Tracheal epithelial cell (primary cell): Measurements from ENCODE around the gene TUFM. TPM values are rescaled to one million over a fixed set of nuclear protein-coding genes. Genes with fewer than 3 reads are reported as not detected.

Experiments
- total RNA-seq: library from RNA; depleted of rRNA; stranded (reverse); fragments of >200 nt; gene quantifications from 2 replicates; pipeline ENCODE4 v1.2.1, GENCODE V29; 2014

TUFM gene
- 135 and 157 TPM in 2 replicates for total RNA-seq

DNA sequence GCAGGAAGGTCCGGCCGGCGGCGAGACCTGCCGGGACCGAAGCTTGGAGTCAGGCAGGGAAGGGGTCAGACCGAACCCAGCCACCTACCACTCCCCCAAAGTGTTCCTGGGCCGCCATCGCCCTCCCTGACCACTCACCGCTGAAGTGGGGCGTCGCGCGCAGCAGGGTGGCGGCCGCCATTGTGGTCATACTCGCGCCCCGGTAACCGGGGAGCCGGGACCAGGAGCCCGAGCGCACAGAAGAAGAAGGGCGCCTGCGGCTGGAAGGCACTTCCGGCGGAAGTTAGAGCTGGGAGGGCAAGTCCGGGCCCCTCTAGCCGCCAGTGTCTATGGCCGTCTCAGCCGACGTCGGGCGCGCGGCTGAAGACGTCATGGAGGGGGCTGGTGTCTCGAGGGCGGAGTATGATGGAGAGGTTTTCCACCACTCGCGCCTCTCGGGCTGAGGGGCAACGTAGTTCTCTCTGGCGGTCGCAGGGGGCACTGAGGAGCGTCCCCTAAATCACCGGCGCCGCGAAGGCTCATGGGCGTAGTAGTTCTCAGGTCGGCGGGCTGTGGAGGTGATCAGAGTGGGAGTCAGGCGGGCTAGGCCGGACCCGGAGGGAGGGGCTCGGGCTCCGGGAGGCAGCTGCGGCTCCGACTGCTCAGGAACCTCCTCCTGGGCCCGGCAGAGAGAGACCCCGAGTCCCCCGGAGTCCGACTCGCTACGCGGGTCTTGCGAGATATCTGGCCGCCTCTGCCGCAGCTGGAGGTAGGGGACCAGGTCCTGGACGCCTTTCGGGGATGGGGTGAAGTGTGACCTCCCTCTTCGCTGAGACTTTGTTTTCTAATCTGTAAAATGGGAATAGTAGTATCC, at the start of gene TUFM:
TSS of gene TUFM (minus strand) at position 269 of the 853 bp plus-strand sequence. CDS start at position 190, 79 bp downstream.

GRCh38 chr16:28878083-28878926, 32.2 kb upstream of the TUFM start, which contains the start of gene ATP2A1:
Gene ATP2A1 (plus strand): TSS chr16:28878488. CDS start chr16:28878672, 184 bp downstream.

GRCh38 chr16:28822520-28823290, 23.4 kb downstream of the TUFM start, which contains the start of gene ATXN2L:
Gene ATXN2L (plus strand): TSS chr16:28822999. CDS start chr16:28823260, 261 bp downstream.

Other genes with a start within 250 kb of the TUFM start
- 0.24 TPM in 1 of 2 replicates, not detected in the other for gene SULT1A2, start 249.3 kb downstream of the TUFM start, total RNA-seq
- gene SULT1A1, start 236.3 kb downstream of the TUFM start, total RNA-seq, result 6.0 and 14.7 TPM in 2 replicates
- gene NPIPB8, start 208.3 kb downstream of the TUFM start, total RNA-seq, result 0.43 TPM in 1 of 2 replicates, not detected in the other
- gene EIF3C, start 134.9 kb downstream of the TUFM start, total RNA-seq, result 121 and 396 TPM in 2 replicates
- 1.2 TPM in 1 of 2 replicates, not detected in the other for gene NPIPB9, start 94.6 kb downstream of the TUFM start, total RNA-seq
- gene ATXN2L, start 23.3 kb downstream of the TUFM start, total RNA-seq, result 35.7 and 41.6 TPM in 2 replicates
- gene SH2B1, start 17.5 kb upstream of the TUFM start, total RNA-seq, result 5.1 TPM in 2 replicates
- under 0.01 TPM in 1 of 2 replicates, not detected in the other for gene ATP2A1, start 32.1 kb upstream of the TUFM start, total RNA-seq
- 18.3 and 24.3 TPM in 2 replicates for gene RABEP2, start 78.9 kb upstream of the TUFM start, total RNA-seq
- gene CD19, start 85.6 kb upstream of the TUFM start, total RNA-seq, result not detected in 2 replicates
- 15.1 and 24.8 TPM in 2 replicates for gene NFATC2IP, start 104.6 kb upstream of the TUFM start, total RNA-seq
- 23.2 and 26.7 TPM in 2 replicates for gene SPNS1, start 128.4 kb upstream of the TUFM start, total RNA-seq
- 0.48 and 0.85 TPM in 2 replicates for gene LAT, start 138.7 kb upstream of the TUFM start, total RNA-seq